IPS-NIHi7 (cell line): ENCODE measurements around the gene MARCHF7.
"Not testable (repeated sequence)": the region's sequence is repeated elsewhere in the genome, so short reads cannot be mapped to it uniquely, and the experiment has no call there.

Experiments used
- DNase-seq: peaks from one replicate; pipeline ENCODE4 v3.0.0; 2012; ENCODE audit warnings: mixed read lengths; ENCODE audit errors: extremely low spot score

The MARCHF7 gene

GRCh38 chr2:159712143-159712928 lies at the start of gene MARCHF7:
Gene MARCHF7 (plus strand): TSS chr2:159712506. CDS start chr2:159729023, 16,517 bp downstream.
- peak; percentile 95 for DNase-seq

GRCh38 chr2:159667423-159667822 lies 44.9 kb upstream of the MARCHF7 start:
- DNase-seq = not testable (repeated sequence)

GRCh38 chr2:159671047-159671446 lies 41.3 kb upstream of the MARCHF7 start:
- no peak for DNase-seq

GRCh38 chr2:159677654-159678053 lies 34.7 kb upstream of the MARCHF7 start:
- no peak for DNase-seq

DNA sequence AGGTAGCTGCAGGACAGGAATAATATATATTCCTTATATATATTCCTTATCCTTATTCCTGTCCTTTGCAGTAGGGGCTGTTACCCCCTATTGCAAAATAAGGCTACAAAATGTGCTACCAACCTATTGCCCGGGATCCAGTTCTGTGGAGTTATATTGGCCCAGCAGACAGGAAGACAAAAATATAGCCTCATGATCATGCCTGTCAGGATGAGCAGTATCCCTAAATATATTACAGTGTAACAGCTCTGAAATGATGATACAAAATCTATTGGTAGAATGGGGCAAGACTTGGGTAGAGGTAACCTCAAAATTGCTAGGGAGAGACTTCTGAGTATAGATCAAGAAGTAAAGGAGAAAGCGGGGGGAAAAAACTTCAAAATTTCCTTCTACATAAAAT lies 31.6 kb upstream of the MARCHF7 start:
- no peak for DNase-seq

DNA sequence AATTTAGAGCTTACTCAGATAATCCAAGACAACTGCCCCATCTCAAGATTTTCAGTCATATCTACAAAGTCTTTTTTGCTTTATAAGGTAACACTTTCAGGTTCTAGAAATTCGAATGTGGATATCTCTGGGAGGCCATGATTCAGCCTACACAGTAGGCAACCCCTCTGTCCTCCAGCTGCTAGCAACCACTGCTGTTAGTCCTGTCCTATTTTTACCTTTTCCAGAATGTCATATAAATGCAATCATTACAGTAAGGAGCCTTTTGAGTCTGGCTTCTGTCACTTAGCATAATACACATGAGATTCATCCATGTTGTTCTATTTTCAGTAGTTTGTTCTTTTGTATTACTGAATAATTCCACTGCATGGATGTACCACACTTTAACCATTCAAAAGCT lies 28.5 kb upstream of the MARCHF7 start:
- no peak for DNase-seq

GRCh38 chr2:159684796-159685195 lies 27.5 kb upstream of the MARCHF7 start:
- no peak for DNase-seq

DNA sequence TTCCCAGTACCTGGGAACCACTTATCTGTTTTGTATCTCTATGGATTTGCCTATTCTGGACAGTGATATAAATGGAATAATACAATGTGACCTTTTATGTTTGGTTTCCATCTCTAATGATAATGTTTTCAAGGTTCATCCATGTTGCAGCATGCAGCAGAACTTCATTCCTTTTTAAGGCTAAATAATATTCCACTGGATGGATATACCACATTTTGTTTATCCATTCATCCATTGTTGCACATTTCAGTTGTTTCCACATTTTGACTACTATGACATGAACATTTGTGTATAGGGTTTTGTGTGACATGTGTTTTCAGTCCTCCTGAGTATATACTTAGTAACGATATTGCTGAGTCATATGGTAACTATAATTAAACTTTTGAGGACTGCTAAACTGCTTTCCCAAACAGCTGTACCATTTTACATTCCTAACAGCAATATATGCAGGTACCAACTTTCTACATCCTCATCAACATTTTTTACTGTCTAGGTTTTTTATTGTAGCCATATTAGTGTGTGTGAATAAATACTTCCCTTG lies 17.7 kb upstream of the MARCHF7 start:
- no peak for DNase-seq

GRCh38 chr2:159695795-159696448 lies 16.4 kb upstream of the MARCHF7 start:
- no peak for DNase-seq

GRCh38 chr2:159703491-159703890 lies 8.8 kb upstream of the MARCHF7 start:
- no peak for DNase-seq

DNA sequence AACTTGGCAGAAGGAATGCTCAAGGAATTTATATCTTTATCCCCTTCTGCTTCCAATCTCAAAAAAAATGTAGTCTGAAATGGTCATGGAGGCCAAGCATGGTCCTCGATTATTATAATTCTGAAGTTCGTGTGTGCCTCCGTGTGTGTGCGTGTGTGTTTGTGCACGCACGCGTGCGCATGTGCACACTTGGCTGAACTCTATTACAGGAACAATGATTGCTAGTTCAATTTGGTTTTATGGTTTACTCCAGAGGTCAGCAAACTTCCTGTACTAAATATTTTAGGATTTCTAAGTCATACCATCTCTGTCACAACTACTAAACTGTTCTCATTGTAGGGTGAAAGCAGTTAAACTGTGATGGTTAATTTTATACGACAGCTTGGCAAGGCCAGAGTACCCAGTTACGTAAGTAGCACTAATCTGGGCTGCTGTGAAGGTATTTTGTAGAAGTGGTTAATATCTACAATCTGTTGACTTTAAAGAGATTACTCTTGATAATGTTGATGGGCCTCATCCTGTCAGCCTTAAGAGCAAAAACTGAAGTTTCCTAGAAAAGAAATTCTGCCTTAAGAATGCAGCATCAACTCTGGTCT lies 5.8 kb upstream of the MARCHF7 start:
- DNase-seq = no peak

DNA sequence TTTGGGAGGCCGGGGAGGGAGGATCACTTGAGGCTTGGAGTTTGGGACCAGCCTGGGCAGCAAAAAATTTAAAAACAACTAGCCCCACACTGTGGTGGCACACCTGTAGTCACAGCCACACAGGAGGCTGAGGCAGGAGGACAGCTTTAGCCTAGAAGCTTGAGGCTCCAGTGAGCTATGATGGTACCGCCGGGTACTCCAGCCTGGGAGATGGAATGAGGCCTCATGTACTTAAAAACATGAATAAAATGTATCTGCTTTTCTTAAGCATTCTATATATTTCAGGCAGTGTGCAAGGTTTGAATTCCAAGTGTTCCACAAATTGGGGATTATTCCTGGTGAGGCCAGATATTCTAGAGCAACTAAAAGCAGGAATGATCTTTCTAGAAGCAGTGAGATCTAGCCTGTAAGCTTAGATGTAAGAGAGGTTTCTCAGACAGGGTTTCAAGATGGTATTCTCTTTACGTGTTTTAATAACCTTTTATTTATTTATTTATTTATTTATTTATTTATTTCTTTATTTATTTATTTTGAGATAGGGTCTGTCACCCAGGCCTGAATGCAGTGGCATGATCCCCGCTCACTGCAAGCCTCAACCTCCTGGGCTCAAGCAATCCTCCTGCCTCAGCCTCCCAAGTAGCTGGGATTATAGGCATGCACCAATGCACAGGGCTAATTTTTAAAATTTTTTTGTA lies 4.1 kb upstream of the MARCHF7 start:
- no peak for DNase-seq

- no peak for DNase-seq
These were observed 1.6 kb upstream of the MARCHF7 start for GRCh38 chr2:159710601-159711180.

DNA sequence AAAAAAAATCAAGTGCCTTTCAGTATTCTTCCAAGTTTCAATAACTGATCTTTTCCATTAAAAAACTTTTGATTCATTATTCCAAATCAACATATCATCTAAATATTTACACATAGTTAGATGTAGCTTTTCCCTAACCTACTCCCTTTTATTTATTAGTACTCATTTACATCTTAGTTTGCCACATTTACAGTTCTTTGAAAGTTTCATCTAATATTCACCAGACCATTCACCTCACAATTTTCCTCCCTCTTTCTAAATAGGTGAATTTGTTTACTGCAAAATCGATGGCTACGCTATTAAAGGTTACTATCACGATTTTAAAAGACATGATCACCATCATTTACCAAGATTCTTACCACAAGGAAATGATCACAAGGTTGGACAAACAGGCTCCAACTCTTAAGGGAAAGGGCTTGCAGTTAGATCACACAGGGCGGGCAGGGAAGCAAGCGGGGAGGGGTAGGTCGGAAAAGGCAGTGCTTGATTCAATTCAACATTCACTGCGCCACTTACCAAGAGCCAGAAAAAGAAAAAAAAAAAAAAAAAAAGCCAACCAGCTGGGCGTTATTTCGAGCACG lies 654 bp upstream of the MARCHF7 start:
- DNase-seq = no peak

DNA sequence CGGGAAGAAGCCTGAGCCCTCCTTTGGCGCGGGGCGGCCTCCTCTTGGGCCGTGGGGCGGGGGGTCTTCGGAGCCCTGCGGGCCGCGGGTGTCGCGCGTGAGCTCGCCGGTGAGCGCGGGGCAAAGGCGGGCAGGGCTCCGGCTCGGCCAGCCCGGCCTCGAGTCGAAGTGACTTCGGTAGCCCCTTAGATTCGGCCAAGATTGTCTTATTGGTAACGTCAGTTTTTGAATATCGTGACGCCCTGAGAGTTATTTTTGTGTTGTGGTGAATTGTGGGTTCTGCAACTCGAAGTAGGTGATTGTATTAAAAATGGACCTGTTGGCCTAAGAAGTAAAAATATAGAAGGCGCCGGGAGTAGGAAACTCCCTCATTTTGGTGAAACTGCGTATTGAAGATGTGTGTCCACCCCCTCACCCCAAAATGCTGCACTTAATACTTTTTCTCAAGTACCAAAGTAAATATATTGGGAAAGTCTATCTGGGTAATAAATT lies 669 bp downstream of the MARCHF7 start:
- no peak for DNase-seq

GRCh38 chr2:159713631-159714246 lies 1.4 kb downstream of the MARCHF7 start:
- DNase-seq = no peak

DNA sequence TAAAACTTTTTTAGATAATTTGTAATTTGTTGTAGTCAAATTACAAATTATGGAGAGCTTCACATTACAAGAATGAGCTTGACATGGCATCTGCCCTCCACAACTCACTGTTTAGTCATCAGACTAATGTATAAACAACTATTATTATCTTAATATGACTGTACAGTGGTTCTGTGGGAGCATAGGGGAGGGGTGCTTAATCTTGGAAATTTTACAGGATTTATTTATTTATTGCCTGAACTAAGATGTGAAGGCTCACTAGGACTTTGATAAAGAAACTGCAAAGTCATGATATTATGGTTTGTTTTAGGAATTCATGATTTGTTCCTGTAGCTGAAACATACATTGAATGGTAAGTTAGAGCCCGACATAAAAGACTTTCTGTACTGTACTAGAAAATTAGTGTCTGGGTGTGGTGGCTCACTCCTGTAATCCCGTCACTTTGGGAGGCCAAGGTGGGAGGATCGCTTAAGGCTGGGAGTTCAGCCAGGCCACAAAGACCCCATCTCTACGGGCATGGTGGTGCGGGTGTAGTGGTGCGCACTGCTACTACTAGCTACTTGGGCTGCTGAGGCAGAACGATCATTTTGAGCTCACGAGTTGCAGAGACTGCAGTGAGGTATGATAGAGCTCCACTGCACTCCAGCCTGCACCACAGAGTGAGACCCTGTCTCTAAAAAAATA lies 2.1 kb downstream of the MARCHF7 start:
- no peak for DNase-seq

DNA sequence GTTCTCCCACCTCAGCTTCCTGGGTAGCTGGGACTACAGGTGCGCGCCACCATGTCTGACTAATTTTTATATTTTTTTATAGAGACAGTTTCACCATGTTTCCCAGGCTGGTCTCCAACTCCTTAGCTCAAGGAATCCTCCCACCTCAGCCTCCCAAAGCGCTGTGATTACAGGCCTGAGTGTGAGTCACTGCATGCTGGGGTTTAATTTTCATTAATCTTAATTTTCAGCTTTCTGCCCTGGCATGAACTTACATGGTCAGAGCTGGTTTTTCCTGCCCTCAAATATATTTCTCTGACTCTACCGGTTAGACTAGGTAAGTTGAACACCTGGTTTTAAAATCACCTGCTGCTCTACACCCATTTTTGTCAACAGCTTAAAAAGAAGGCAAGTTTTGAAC lies 3.1 kb downstream of the MARCHF7 start:
- no peak for DNase-seq

GRCh38 chr2:159716409-159716808 lies 4.1 kb downstream of the MARCHF7 start:
- DNase-seq = not testable (repeated sequence)

DNA sequence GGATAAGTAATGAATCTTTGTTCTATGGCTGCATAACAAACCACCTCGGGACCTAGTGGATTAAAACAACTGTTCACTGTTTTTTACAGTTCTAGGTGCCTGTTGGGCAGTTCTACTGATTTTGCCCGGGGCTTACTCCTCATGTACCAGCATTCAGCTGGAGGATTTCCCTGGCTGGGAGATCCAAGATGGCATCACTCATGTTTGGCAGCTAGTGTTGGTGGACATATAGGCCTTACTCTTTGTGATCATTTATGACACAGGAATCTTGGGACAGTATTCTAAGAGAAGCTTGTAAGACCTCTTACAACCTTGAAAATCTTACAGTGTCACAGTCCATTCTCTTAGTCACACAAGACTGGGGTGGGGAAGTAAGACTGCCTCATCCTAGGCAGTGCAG lies 4.6 kb downstream of the MARCHF7 start:
- no peak for DNase-seq
